Measurements from ENCODE around the gene RP2.
A peak's percentile ranks its signal among the peaks of the same experiment; 100 is the strongest.

RP2 gene

GRCh38 chrX:46836701-46837557 is at the start of gene RP2:
RP2 (plus strand) TSS chrX:46837043; CDS start chrX:46837101, 58 bp downstream.
- DNase-seq (ENCODE audit: low spot score), result peak; percentile 82

- DNase-seq (ENCODE audit: low spot score), result no peak
These were observed 47.9 kb upstream of the RP2 start for GRCh38 chrX:46788902-46789301.

GRCh38 chrX:46791927-46792809 is 44.7 kb upstream of the RP2 start:
- DNase-seq (ENCODE audit: low spot score), result peak; percentile 10

- no peak for DNase-seq (ENCODE audit: low spot score)
These were observed 44.0 kb upstream of the RP2 start for GRCh38 chrX:46792810-46793188.

GRCh38 chrX:46793386-46794143 is 43.3 kb upstream of the RP2 start:
- DNase-seq (ENCODE audit: low spot score), result no peak

GRCh38 chrX:46796574-46797191 is 40.2 kb upstream of the RP2 start:
- peak; percentile 67 for DNase-seq (ENCODE audit: low spot score)

GRCh38 chrX:46803140-46803539 is 33.7 kb upstream of the RP2 start:
- no peak for DNase-seq (ENCODE audit: low spot score)

- DNase-seq (ENCODE audit: low spot score), result no peak
These were observed 31.6 kb upstream of the RP2 start for GRCh38 chrX:46805270-46805669.

- no peak for DNase-seq (ENCODE audit: low spot score)
These were observed 25.7 kb upstream of the RP2 start for GRCh38 chrX:46811121-46811520.

GRCh38 chrX:46812445-46812844 is 24.4 kb upstream of the RP2 start:
- DNase-seq (ENCODE audit: low spot score), result no peak

GRCh38 chrX:46814966-46815365 is 21.9 kb upstream of the RP2 start:
- DNase-seq (ENCODE audit: low spot score), result no peak

GRCh38 chrX:46819136-46819535 is 17.7 kb upstream of the RP2 start:
- DNase-seq (ENCODE audit: low spot score), result no peak

- DNase-seq (ENCODE audit: low spot score), result no peak
These were observed 16.3 kb upstream of the RP2 start for GRCh38 chrX:46820391-46821100.

GRCh38 chrX:46823481-46823880 is 13.4 kb upstream of the RP2 start:
- no peak for DNase-seq (ENCODE audit: low spot score)

GRCh38 chrX:46831765-46832327 is 5.0 kb upstream of the RP2 start:
- DNase-seq (ENCODE audit: low spot score), result no peak

- peak; percentile 24 for DNase-seq (ENCODE audit: low spot score)
These were observed 979 bp downstream of the RP2 start for GRCh38 chrX:46837558-46838485.

GRCh38 chrX:46838486-46838870 is 1.6 kb downstream of the RP2 start:
- no peak for DNase-seq (ENCODE audit: low spot score)

GRCh38 chrX:46838974-46839480 is 2.2 kb downstream of the RP2 start:
- no peak for DNase-seq (ENCODE audit: low spot score)

GRCh38 chrX:46840946-46841345 is 4.1 kb downstream of the RP2 start:
- DNase-seq (ENCODE audit: low spot score), result no peak

- no peak for DNase-seq (ENCODE audit: low spot score)
These were observed 4.5 kb downstream of the RP2 start for GRCh38 chrX:46841346-46841745.

Data from CD4-positive, alpha-beta T cell treated with Interleukin-15 for 4 hours (primary cell).